Astrocyte (in vitro differentiated cells and primary cell): Measurements from ENCODE around the gene PSRC1. TPM values are rescaled to one million over a fixed set of nuclear protein-coding genes. Genes with fewer than 3 reads are reported as not detected.

Experiments
- DNase-seq: peaks from one replicate; pipeline ENCODE4 v3.0.0-alpha.2; 2010; ENCODE audit warnings: low read depth
- FAIRE-seq: peaks from 2 replicates; lab custom pipeline; 2011; peaks lifted over from hg19 to GRCh38; lab: Jason Lieb, UNC
- H2AFZ ChIP-seq: 2 replicates; pipeline ENCODE4 v1.6.0; 2012; ENCODE audit warnings: low read depth, low read length, inconsistent platforms
- H3K27ac ChIP-seq: 2 replicates; pipeline ENCODE4 v1.5.1; 2011; ENCODE audit warnings: low read depth, low read length, inconsistent platforms
- H3K27me3 ChIP-seq: 2 replicates; pipeline ENCODE4 v1.6.0; 2011; ENCODE audit warnings: low read length, inconsistent platforms; ENCODE audit not compliant: insufficient read depth
- H3K36me3 ChIP-seq: 2 replicates; pipeline ENCODE4 v1.5.1; 2011; ENCODE audit warnings: low read length, inconsistent platforms; ENCODE audit not compliant: insufficient read depth
- H3K4me1 ChIP-seq: 2 replicates; pipeline ENCODE4 v1.5.1; 2011; ENCODE audit warnings: low read length, inconsistent platforms; ENCODE audit not compliant: insufficient read depth
- H3K4me2 ChIP-seq: 2 replicates; pipeline ENCODE4 v1.6.0; 2012; ENCODE audit warnings: low read length, inconsistent platforms
- H3K4me3 ChIP-seq: 2 replicates; pipeline ENCODE4 v1.5.1; 2011; ENCODE audit warnings: low read depth, mild to moderate bottlenecking, low read length, inconsistent platforms; ENCODE audit not compliant: insufficient read depth
- H3K79me2 ChIP-seq: 2 replicates; pipeline ENCODE4 v1.6.0; 2012; ENCODE audit warnings: mild to moderate bottlenecking, low read length, inconsistent platforms; ENCODE audit not compliant: insufficient read depth
- H3K9ac ChIP-seq: 2 replicates; pipeline ENCODE4 v1.6.0; 2012; ENCODE audit warnings: mild to moderate bottlenecking, low read length, inconsistent platforms
- H3K9me3 ChIP-seq: 2 replicates; pipeline ENCODE4 v1.5.1; 2012; ENCODE audit warnings: low read depth, mild to moderate bottlenecking, low read length, inconsistent platforms; ENCODE audit not compliant: insufficient read depth
- H4K20me1 ChIP-seq: 2 replicates; pipeline ENCODE4 v1.6.0; 2012; ENCODE audit warnings: low read length, inconsistent platforms; ENCODE audit not compliant: insufficient read depth
- H3K27ac Mint-ChIP-seq: one replicate; pipeline ENCODE4 v1.8.0; 2021; ENCODE audit warnings: mild to moderate bottlenecking, mixed read lengths; ENCODE audit not compliant: unreplicated experiment
- H3K27me3 Mint-ChIP-seq: one replicate; pipeline ENCODE4 v1.8.0; 2021; ENCODE audit warnings: low read depth, mixed read lengths; ENCODE audit not compliant: unreplicated experiment
- H3K36me3 Mint-ChIP-seq: one replicate; pipeline ENCODE4 v1.8.0; 2021; ENCODE audit warnings: low read depth, mixed read lengths; ENCODE audit not compliant: unreplicated experiment
- H3K4me1 Mint-ChIP-seq: one replicate; pipeline ENCODE4 v1.8.0; 2021; ENCODE audit warnings: low read depth, mixed read lengths; ENCODE audit not compliant: unreplicated experiment
- H3K4me3 Mint-ChIP-seq: one replicate; pipeline ENCODE4 v1.8.0; 2021; ENCODE audit warnings: mild to moderate bottlenecking, moderate library complexity, mixed read lengths; ENCODE audit not compliant: unreplicated experiment
- H3K9me3 Mint-ChIP-seq: one replicate; pipeline ENCODE4 v1.8.0; 2021; ENCODE audit warnings: mild to moderate bottlenecking, mixed read lengths; ENCODE audit not compliant: unreplicated experiment
- CTCF ChIP-seq: IDR thresholded peaks from 2 replicates; pipeline ENCODE4 v1.5.1; 2011; ENCODE audit warnings: low read depth, mild to moderate bottlenecking, inconsistent platforms, low read length, moderate library complexity; ENCODE audit not compliant: insufficient read depth
- EZH2 ChIP-seq: IDR thresholded peaks from 2 replicates; pipeline ENCODE4 v1.6.1; 2012; ENCODE audit warnings: mild to moderate bottlenecking, low read length, inconsistent platforms; ENCODE audit not compliant: insufficient read depth
- total RNA-seq: library from RNA; stranded (reverse); gene quantifications from 2 replicates; pipeline ENCODE4 v1.2.1, GENCODE V29; 2021

The PSRC1 gene
- total RNA-seq, 1 donor from 2014 or later, result 7.7 TPM

- Histone ChIP-seq H4K20me1 (peaks cover 7% of the 10 kb centered on the region), H3K9me3 (no peaks in the 10 kb centered on the region), H3K4me3 (no peak overlapping the region), H3K36me3 (no peaks in the 10 kb centered on the region), H3K79me2 (no peaks in the 10 kb centered on the region), H3K4me2 (no peak overlapping the region), H3K27ac (no peak overlapping the region), H3K9ac (no peak overlapping the region), H3K4me1 (peaks cover 21% of the 10 kb centered on the region), H3K27me3 (no peaks in the 10 kb centered on the region), H2AFZ (no peak overlapping the region)
- no peaks in the 10 kb centered on the region for H3K9me3 Mint-ChIP-seq
- FAIRE-seq (no peak), DNase-seq (no peak)
- H3K27ac Mint-ChIP-seq, result no peak overlapping the region
- H3K4me1 Mint-ChIP-seq, result peaks cover 20% of the 10 kb centered on the region
- H3K36me3 Mint-ChIP-seq, result peaks cover 2% of the 10 kb centered on the region
- peaks cover 6% of the 10 kb centered on the region for H3K27me3 Mint-ChIP-seq
- H3K4me3 Mint-ChIP-seq, result no peak overlapping the region
- TF ChIP-seq EZH2 (no peak), CTCF (no peak)
These were observed 38.9 kb downstream of the PSRC1 start for GRCh38 chr1:109243860-109244552.

GRCh38 chr1:109243221-109243620 lies 39.7 kb downstream of the PSRC1 start:
- Histone ChIP-seq H3K79me2 (no peaks in the 10 kb centered on the region), H2AFZ (no peak overlapping the region), H4K20me1 (peaks cover 7% of the 10 kb centered on the region), H3K27me3 (no peaks in the 10 kb centered on the region), H3K27ac (no peak overlapping the region), H3K4me2 (no peak overlapping the region), H3K9me3 (no peaks in the 10 kb centered on the region), H3K36me3 (peaks cover 7% of the 10 kb centered on the region), H3K4me1 (peaks cover 19% of the 10 kb centered on the region), H3K9ac (no peak overlapping the region), H3K4me3 (no peak overlapping the region)
- H3K27me3 Mint-ChIP-seq, result peaks cover 5% of the 10 kb centered on the region
- peaks cover 21% of the 10 kb centered on the region for H3K4me1 Mint-ChIP-seq
- no peak for TF ChIP-seq CTCF
- TF ChIP-seq EZH2, result no peak
- DNase-seq (no peak), FAIRE-seq (no peak)
- no peak overlapping the region for H3K27ac Mint-ChIP-seq
- H3K4me3 Mint-ChIP-seq, result peak overlapping the region; percentile 34
- no peaks in the 10 kb centered on the region for H3K9me3 Mint-ChIP-seq
- peaks cover 6% of the 10 kb centered on the region for H3K36me3 Mint-ChIP-seq

GRCh38 chr1:109242387-109242786 lies 40.6 kb downstream of the PSRC1 start:
- FAIRE-seq (no peak), DNase-seq (no peak)
- Histone ChIP-seq H3K79me2 (no peaks in the 10 kb centered on the region), H4K20me1 (peaks cover 9% of the 10 kb centered on the region), H3K27ac (no peak overlapping the region), H2AFZ (no peak overlapping the region), H3K4me2 (peak overlapping the region; percentile 11), H3K36me3 (peaks cover 15% of the 10 kb centered on the region), H3K9me3 (no peaks in the 10 kb centered on the region), H3K9ac (no peak overlapping the region), H3K4me1 (peaks cover 19% of the 10 kb centered on the region), H3K27me3 (no peaks in the 10 kb centered on the region), H3K4me3 (no peak overlapping the region)
- TF ChIP-seq CTCF (no peak), EZH2 (no peak)
- H3K4me3 Mint-ChIP-seq, result peak overlapping the region; percentile 17
- no peaks in the 10 kb centered on the region for H3K9me3 Mint-ChIP-seq
- peak overlapping the region; percentile 44 for H3K27ac Mint-ChIP-seq
- peaks cover 5% of the 10 kb centered on the region for H3K27me3 Mint-ChIP-seq
- H3K4me1 Mint-ChIP-seq, result peaks cover 21% of the 10 kb centered on the region
- peaks cover 11% of the 10 kb centered on the region for H3K36me3 Mint-ChIP-seq
